NCI-H2171 (cell line): Measurements from ENCODE around the gene TMEM220.
"Not testable (repeated sequence)": the region's sequence is repeated elsewhere in the genome, so short reads cannot be mapped to it uniquely, and the experiment has no call there.

Experiments used
- DNase-seq: peaks from one replicate; lab custom pipeline; 2025; lab: John Stamatoyannopoulos, UW

Gene TMEM220

DNA sequence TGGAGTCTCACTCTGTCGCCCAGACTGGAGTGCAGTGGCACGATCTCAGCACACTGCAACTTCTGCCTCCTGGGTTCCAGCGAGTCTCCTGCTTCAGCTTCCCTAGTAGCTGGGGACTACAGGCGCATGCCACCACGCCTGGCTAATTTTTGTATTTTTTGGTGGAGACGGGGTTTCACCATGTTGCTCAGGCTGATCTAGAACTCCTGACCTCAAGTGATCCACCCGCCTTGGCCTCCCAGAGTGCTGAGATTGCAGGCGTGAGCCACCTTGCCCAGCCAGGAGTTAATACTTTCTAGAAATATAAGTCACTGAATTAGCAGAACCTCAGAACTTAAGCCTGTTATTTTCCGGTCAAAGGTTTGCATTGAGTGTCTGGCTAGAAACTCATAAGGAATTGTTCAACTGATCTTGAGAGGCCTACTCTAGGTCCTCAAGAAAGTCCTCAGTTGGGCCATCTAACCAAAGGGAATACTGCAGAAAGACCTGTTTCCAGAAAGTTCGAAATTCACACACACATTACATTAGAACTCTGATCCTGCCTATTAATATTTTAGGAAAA, 1.4 kb downstream of the TMEM220 start:
- no peak for DNase-seq

DNA sequence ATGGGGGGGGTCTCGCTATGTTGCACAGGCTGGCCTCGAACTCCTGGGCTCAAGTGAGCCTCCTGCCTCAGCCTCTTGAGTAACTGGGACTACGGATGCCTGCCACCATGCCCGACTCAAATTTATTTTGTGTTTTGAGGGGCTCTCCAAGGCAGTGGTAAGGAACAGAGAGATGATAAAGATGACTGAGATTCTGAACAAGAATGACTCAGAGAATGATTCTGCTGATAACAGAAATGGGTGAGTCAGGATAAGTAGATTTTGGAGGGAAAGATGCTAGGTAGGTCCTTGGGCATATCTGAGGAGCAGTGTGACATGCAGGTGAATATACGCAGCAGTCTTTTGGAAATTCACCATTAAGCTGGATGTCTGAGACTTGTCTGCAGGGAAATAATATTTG, 2.6 kb downstream of the TMEM220 start:
- no peak for DNase-seq

DNA sequence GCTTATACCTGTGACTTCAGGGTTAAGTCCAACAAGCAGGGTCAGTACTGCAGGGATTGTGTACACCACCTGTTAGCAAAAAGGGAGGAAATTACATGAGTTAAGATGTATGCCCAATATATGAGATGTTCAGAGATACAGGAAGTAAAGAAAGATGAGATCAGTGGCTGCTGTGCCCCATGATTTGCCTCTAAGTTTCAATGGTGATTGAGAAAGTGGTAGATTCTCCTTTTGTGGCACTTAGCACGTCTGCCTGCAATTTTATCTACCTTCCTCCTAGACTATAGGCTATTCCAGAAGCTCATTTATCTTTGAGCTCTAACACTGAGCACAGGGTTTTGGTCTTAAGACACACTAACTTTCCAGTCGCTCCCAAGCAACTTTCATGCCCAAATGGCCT, 3.6 kb downstream of the TMEM220 start:
- no peak for DNase-seq

DNA sequence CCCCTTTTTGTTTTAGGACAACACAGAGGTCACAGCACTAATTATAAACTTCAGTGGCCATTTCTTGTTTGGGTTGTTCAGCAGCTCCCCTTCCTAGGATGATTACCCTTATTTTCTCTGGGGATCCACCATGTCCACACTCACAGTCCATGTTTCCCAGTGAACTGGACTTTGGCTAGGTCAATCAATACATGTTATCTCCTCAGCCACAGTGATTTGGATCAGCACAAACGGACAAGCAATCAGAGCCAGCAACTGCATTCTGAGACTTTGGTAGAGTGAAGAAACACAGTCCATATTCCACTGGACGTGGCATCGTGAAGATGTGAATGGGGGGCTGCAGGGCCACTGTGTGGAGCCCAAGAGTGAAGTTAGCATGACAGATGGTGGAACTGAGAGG, 4.6 kb downstream of the TMEM220 start:
- DNase-seq: no peak

DNA sequence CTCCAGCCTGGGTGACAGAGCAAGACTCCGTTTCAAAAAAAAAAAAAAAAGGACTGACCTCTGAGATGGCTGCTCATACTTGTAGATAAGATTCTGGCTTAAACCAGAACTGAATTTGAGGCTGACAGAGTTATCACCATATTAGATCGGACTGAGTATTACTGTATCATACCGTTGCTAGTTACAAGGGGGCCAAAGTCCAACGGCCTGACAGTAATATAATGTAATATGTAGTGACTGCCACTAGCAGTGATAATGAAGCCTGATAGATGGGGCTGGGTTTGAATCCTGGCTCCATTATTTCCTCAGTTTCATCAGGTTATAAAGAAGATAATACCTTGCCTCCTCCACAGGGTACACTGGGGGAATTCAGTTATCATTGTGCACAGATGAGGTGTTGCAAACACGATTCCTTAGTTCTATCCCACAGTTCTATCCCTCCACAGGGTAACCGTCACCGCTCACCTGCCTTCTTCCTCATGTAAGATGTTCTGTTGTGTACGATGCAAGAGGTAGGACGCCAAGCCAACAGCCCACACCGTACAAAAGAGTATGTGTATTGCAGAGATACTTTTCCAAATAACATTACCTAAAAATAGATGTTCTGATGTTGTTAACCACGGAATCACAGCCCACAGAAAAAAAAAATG, 5.2 kb downstream of the TMEM220 start:
- DNase-seq: no peak

DNA sequence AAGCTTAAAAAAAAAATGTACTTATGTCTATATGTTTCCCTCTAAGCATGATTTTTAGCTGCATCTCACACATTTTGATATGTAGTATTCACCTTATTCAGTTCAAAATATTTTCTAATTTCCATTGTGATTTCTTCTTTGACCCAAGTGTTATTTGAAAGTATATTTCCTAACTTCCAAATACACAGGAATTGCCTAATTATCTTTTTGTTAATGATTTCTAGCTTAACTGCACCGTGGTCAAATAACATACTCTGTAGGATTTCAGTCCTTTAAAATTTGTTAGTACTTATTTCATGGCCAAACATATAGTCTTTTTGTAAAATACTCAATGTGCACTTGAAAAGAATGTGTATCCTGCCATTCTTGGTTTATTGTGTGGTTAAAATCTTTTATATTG, 11.3 kb downstream of the TMEM220 start:
- DNase-seq: no peak

DNA sequence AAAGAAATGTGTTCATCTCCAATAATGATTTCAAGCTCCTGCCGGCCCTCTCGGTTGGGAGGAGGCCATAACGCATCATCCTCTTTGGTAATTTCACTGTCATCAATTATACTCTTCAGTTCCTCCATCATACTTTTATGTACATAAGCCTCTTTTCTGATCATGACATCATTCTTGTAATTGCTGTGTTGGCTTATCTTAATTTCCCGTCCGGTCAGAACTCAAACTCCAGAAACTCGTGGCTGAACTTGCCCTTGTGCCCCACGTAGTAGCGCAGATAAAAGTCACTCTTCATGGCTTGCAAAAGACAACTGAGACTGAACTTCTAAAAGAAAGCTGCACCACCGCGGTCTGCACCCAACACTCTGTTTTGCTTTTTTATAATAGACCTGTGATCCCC, 13.6 kb downstream of the TMEM220 start:
- no peak for DNase-seq

DNA sequence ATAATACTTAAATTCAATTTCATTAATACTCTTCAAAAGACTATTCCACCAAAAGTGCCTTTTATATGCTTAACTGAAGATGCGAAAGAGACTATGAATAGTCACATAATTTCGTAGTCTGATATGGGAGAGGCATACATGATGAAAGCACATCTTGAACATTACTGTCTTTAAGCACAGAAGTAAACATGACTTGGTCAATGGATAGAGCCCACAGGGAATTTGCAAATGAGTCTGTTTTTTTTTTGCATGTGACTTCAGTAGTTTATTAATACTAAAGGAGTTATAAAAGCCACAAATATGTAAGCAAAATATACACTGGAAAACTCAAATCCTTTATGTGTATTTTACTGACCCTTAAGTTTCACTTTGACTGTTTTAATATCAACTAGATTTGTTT, 16.5 kb downstream of the TMEM220 start:
- DNase-seq: no peak

DNA sequence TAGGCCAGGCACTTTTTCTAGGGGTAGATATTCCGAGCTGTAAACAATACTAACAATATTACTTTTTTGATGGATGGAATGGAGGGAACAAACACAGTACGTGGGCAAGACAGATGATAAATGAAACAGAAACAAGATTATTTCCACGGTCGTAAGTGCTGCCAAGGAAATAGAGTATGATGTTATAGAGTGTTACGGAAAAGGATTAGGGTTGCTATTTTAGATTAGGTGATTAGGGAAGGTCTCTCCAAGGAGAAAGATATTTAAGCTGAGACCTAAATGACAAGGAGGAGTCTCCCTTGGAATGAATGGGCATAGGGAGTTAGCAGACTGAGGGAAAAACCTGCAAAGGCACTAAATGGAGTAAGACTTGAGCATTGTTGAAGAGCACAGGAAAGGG, 24.1 kb downstream of the TMEM220 start:
- DNase-seq: no peak

DNA sequence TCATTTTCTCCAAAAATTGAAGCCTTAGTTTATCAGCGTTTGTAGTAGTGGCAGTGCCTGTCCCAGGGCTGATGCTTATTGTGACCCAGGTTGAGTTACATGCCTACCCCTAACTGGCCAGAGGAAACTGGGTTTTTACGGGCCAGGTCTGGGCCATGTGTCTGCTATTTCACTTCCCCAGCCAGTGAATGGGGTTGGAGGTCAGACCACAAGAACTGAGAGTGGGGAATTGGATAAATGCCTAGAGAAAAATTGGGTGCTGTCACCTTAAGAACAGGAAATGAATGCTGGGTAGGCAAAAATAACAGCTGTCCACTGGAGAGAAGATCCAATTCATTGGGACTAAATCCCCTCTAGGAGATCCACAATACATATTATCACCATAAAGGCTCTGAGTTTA, 27.2 kb downstream of the TMEM220 start:
- no peak for DNase-seq

DNA sequence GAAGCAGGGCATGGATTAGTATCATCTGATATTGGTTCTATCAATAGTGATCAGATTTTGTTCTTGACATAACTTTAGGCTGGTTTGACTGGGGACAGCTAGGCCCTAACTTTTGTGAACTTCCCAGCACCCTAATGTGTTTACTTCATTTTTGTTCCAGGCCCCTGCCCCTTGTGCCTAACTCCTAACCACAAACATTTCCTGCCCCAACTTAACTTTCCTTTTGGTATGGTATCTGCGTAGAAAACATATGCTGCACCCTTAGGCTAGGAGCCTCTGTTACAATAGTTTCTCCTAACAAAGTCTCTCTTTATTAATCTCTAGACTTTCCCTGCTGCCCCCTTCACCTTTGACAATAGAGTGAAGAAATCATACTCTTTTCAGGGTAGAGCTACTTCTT, 30.0 kb downstream of the TMEM220 start:
- no peak for DNase-seq

DNA sequence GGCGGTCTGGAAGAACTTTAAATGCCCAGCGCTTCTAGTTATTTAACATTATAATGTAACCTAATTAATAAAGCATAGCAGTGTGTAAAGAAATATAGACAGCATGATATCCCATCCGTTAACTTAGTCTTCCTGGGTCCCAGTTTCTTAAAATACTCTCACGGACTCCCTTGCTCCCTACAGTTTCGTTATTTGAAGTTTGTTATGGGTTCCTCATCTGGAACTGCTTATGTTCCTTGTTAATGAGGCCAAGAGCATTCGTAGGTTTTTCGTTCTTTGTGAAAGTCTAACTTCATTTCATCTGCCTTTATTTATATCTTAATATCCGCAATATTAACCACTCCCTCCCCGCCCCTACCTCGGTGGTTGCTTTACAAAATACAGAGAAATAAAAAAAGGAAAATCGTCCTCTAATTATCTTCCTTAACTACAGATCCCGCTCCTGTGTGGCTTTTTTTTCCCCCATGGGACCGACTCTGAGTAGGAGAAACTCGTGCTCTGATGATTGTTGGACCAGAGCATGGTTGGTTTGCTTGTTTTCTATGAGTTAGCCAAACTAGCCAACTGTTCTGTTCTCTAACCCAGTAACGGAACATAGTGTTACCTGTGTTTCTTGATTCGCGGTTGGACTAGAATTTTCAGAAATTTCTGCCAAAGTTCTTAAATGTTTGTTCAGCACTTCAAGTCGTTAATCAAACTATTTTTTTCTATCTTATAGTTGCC, 31.6 kb downstream of the TMEM220 start:
- DNase-seq: no peak

DNA sequence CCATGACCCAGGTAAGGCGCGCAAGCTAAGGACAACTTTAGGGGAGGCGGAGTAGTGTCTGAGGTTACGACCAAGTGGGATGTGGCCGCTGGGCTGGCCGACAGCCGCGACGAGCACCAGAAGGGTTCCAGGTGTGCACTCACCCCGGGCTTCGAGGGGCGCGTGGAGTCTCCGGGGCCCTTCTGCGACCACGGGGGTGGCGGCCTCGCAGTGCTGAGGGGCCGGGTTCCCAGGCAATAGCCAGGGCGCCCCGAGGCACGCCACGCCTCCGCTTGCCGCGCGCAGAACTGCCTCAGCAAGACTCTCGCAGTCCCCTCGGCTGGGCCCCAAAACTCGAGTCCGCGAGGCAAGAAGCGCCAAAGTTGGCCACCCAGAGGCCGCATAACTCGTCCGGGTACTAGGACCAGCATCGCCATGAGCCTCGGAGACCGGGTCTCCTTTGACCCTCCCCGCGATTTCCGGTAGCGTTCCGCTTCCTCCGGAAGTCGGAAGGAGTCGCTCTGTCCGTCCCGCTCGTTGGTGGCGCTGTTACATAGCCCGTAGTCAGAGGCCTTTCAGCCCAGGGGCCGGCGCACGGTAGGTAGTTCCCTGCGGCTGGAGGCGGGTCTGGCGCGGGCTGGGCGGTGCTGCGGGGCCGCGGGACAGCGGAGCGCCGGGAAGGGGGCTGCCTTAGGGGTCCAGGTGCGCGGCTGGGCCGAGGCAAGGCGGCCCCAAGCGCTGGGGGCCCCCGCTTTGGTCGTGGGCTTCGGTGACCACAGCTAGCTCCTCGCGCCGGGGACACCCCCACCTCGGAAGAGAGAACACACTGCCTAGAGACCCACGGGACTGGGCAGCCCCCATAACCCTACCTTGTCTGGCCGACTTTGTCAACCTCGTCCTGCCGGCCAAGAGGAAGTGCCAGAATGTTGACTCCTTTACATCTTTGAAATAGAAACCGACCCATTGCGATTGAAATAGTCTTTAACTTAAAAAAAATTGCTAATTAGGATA, 32.4 kb downstream of the TMEM220 start, which contains the start of the genes ADPRM and SCO1:
Gene ADPRM (plus strand): TSS at position 503 of the 990 bp plus-strand sequence. CDS start 7,333 bp downstream, outside the sequence.
Gene SCO1 (minus strand): TSS at position 442 of the 990 bp plus-strand sequence. CDS start 26 bp downstream, at position 416.
- peak; percentile 91 for DNase-seq

DNA sequence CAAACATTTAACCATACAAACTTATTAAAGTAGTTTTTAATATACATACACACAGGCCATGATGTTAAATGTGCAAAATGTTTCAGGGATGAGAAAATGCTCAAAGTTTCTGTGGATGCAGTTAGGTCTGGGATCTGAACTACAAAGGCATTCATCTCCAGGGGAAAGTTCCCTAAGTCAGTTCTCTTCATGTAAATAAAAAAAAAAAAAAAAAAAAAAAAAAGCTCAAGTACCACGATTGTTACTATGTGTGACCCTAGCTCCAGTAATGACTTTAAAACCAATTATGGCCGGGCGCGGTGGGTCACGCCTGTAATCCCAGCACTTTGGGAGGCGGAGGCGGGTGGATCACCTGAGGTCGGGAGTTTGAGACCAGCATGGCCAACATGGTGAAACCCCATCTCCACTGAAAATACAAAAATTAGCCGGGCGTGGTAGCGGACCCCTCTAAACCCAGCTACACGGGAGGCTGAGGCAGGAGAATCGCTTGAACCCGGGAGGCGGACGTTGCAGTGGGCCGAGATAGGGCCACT, 33.9 kb downstream of the TMEM220 start:
- not testable (repeated sequence) for DNase-seq

DNA sequence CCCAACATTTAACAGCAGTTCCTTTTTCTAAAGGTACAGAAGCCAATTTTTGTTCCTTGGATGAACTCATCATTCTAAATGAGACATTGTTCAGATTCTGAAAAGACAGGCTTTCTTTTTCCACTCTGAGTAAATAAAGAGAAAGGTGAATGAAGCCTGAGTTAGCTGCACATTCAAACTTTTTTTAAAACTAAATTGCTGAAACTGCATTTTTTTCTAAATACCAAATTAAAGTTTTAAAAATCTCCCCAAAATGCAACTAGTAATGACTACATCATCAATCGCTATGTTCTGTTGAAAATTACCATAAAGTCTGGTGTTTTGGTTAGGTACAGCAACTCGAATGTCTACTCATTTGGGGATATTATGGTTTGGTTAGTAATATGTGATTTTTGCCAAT, 42.3 kb downstream of the TMEM220 start:
- DNase-seq: no peak

DNA sequence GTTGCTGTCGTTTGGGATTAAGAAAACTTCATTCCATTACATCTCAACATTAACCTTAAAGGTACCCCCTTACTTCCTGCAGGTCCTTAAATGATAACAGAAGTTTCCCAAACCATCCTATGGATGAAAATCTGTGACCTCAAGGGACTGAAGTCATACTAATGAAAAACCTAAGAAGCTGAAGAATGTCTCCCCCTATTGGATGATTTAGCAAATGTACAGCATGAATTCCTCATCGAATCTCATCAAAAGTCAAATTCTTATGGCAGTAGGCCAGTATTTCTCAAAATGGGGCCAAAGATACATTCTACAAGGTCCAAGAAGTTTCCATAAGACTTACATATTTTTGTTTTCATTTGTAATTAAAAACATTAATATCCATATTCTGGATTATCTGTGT, 46.0 kb downstream of the TMEM220 start:
- no peak for DNase-seq

DNA sequence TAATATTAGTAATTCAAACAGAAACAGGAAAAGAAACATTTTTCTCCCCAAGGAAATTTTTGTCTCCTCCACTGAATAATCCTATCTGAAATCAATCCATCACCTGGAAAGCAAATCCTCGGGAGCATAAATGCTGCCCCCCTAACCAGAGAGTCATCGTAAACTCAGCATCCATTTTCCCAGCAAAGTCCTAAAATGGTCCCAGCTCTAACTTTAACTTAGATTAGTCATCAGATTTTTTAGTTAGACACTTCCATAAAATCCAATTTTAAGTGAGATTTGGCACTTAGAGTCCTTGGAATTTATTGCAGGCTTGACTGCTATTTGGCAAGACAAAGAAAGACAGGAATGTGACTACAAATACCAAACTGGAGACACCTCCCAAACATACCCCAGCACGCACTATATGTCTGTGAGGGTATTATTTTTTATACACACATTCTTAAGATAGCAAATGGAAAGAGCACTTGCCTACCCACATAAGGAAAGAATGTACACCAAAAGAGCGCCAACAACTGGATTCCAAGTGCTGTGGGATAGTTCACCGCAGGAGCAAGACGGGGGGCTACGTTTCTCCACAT, 47.9 kb downstream of the TMEM220 start:
- no peak for DNase-seq

DNA sequence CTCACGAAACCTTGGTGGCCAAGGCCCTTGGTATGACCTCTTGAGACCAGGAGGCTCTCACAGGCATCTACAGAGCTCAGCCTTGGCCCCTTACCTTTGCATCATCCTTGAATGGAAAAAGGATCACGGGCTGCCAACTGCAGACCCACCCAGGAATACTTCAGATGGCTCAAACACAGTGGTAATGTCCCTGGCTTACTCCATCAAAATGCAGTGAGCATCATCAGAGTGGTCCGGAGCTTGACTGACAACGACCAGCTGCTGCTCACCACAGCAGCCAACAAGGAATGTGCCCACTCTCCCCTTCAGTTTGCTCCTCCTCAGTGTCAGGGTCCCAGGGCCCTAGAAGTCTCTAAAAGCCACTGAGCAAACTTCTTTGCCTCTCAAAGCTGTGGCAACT, 55.1 kb downstream of the TMEM220 start:
- DNase-seq: no peak

DNA sequence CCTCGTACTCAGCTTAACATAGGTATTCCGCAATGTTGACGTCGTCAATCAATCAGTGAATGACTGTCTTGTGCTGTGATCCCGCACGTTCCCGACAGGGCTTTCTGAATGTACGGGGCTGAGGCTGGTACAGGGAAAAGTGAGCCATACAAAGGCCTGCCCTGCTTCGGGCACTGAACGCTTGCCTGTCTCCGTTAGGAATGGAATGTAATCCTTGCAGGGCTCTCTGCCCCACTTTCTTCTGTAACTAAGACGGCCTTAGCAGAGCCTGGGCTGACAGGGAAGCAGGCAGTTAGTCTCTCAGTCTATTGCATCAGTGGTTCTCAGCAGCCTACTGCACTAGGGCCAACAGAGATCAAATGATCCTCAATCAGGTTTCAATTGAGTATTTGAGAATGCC, 56.5 kb downstream of the TMEM220 start:
- DNase-seq: no peak

DNA sequence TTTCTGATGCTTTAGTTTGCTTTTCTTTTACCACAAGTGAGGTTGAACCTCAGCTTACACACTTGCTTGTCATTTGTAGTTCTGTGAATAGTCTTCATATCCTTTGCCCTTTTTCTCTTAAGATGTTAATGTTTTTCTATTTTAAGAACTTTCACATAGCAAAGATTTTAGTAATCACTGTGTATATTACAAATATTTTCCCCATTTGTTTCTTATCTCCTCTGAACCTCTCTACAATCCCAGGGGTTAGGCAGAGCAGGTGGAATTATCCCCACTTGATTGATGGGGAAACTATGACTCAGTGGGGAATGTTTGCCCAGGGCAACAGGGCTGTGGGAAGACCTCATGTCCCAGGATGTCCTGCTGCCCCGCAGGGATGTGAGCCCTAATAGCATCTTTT, 61.0 kb downstream of the TMEM220 start:
- DNase-seq: no peak

DNA sequence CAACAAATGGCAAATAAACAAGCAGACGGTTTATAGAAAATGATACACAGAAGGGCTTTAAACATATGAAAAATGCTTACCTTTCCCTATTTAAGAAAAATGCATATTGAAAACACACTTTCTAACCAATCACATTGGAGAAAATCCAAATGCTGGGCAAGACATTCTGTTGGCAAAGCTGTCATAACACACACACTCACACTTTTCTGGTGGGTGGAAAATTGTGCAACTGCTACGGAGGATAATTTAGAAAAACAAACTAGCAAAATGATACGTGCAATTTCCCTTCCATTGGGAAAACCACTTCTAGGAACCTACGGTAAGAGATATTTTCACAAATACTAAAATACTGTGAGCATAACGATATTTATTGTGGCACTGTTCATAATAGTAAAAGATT, 62.9 kb downstream of the TMEM220 start:
- no peak for DNase-seq

DNA sequence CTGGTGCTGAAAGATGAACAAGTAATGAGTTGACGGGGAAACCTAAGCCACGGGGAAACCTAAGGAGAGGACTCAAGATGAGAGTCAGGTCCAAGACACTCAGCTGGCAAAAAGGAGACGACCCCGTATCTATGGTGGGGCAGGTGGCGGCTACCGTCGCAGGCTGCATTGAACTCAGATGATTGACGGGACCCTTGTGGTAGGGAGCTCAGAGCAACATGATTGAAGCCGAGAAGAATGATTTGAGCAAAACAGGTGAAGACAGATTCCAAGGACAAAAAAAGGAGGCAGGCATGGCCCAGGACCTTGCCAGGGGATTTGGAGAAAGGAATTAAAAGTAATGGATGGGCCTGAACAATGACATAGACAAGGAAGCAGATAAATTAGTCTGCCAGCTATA, 65.3 kb downstream of the TMEM220 start:
- no peak for DNase-seq
